PC-3 (cell line): ENCODE data around the gene CTBP2.
"Not testable (repeated sequence)": the region's sequence is repeated elsewhere in the genome, so short reads cannot be mapped to it uniquely, and the experiment has no call there.

Experiments
- CTCF ChIP-seq: fragments of 300-600 bp; sonication (generic); conservative IDR thresholded peaks from 2 replicates; pipeline ENCODE4 v1.5.1; 2017; ENCODE audit warnings: antibody characterized with exemption, low read depth, mild to moderate bottlenecking, low read length
- EZH2 ChIP-seq: fragments of 300-600 bp; sonication (generic); IDR thresholded peaks from one replicate; pipeline ENCODE4 v1.6.1; 2017; ENCODE audit warnings: antibody characterized with exemption, mild to moderate bottlenecking, low read length; ENCODE audit not compliant: unreplicated experiment
- EZH2phosphoT487 ChIP-seq: fragments of 300-600 bp; sonication (generic); IDR thresholded peaks from 2 replicates; pipeline ENCODE4 v1.6.1; 2018; ENCODE audit warnings: mild to moderate bottlenecking, antibody characterized with exemption, low read length, borderline replicate concordance

- TF ChIP-seq CTCF, EZH2, EZH2phosphoT487: not testable (repeated sequence)
Observed at GRCh38 chr10:125150376-125151083, 9.8 kb downstream of the CTBP2 start.
